Measurements from ENCODE around the gene AFM. TPM values are rescaled to one million over a fixed set of nuclear protein-coding genes. Genes with fewer than 3 reads are reported as not detected.

Gene AFM, protein sequence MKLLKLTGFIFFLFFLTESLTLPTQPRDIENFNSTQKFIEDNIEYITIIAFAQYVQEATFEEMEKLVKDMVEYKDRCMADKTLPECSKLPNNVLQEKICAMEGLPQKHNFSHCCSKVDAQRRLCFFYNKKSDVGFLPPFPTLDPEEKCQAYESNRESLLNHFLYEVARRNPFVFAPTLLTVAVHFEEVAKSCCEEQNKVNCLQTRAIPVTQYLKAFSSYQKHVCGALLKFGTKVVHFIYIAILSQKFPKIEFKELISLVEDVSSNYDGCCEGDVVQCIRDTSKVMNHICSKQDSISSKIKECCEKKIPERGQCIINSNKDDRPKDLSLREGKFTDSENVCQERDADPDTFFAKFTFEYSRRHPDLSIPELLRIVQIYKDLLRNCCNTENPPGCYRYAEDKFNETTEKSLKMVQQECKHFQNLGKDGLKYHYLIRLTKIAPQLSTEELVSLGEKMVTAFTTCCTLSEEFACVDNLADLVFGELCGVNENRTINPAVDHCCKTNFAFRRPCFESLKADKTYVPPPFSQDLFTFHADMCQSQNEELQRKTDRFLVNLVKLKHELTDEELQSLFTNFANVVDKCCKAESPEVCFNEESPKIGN
- polyA plus RNA-seq: not detected in 2 replicates

GRCh38 chr4:73481358-73481757, at the start of gene AFM:
Gene AFM, plus strand, starts transcription at chr4:73481745. Its CDS starts 31 bp downstream, at chr4:73481776.

GRCh38 chr4:73435984-73436383, 45.6 kb upstream of the AFM start, which contains the start of gene AFP:
Gene AFP, plus strand, starts transcription at chr4:73436221. Its CDS starts 42 bp downstream, at chr4:73436263.

Other genes starting within 250 kb of the AFM start
- gene ANKRD17, start 222.9 kb upstream of the AFM start, polyA plus RNA-seq: 30.7 and 36.5 TPM in 2 replicates
- 1.1 and 3.3 TPM in 2 replicates for gene ALB, start 77.5 kb upstream of the AFM start, polyA plus RNA-seq
- not detected in 2 replicates for gene AFP, start 45.5 kb upstream of the AFM start, polyA plus RNA-seq
- gene RASSF6, start 138.7 kb downstream of the AFM start, polyA plus RNA-seq: not detected in 2 replicates

Data from Purkinje cell (primary cell).